Mammary epithelial cell (primary cell): ENCODE data around the gene POFUT2.

Experiments used
- EZH2 ChIP-seq: IDR thresholded peaks from 2 replicates; pipeline ENCODE4 v1.6.1; 2012; ENCODE audit warnings: low read length, inconsistent platforms, borderline replicate concordance
- TF ChIP-seq, protein P1 (sequence below), 2 donors: IDR thresholded peaks in 1 of 2; conservative IDR thresholded peaks in 1 of 2; 2 replicates each; pipeline ENCODE4 v1.5.1; 2011 to 2012; ENCODE audit warnings: inconsistent platforms in 2 of 2, low read length in 2 of 2, mild to moderate bottlenecking in 2 of 2, control low read depth in 1 of 2, low read depth in 1 of 2; ENCODE audit not compliant: insufficient read depth in 1 of 2; ENCODE audit errors: extremely low read depth in 1 of 2

DNA sequence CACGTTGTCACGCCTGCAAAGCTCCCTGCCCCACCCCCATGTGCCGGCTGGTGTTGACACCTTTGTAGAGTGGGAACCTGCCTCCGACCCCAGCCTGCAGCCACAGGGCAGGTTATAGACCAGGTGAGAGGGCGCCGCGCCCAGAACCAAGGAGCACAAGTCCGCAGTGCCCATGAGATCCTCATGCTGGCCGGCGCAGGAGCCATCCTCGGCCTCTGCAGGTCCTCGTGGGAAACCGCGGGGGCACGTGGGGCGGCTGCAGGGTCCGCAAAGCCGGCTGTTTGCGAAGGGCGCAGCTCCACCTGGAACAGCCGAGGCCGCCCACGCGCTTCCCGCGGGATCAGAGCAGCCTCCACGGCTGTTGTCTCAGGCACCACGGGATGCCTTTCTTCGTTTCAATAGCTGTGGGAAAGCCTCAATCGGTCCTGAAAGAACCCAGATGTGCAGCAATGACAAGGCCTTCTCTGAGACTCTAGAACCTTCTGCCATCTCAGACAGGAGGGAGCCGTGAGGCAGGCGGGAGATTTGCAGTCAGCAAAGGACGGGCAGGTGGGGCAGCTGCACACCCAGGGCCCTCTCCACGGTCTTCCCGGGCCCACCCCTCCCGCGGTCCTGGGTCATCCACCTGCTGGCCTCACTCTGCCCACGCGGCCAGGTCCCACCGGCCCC is 29.9 kb downstream of the POFUT2 start:
- TF ChIP-seq, protein P1, sequence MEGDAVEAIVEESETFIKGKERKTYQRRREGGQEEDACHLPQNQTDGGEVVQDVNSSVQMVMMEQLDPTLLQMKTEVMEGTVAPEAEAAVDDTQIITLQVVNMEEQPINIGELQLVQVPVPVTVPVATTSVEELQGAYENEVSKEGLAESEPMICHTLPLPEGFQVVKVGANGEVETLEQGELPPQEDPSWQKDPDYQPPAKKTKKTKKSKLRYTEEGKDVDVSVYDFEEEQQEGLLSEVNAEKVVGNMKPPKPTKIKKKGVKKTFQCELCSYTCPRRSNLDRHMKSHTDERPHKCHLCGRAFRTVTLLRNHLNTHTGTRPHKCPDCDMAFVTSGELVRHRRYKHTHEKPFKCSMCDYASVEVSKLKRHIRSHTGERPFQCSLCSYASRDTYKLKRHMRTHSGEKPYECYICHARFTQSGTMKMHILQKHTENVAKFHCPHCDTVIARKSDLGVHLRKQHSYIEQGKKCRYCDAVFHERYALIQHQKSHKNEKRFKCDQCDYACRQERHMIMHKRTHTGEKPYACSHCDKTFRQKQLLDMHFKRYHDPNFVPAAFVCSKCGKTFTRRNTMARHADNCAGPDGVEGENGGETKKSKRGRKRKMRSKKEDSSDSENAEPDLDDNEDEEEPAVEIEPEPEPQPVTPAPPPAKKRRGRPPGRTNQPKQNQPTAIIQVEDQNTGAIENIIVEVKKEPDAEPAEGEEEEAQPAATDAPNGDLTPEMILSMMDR (conservative IDR thresholded peaks at IDR 0.05 in 1 of 2, IDR thresholded peaks at IDR 0.05 in 1 of 2; ENCODE audit: extremely low read depth in 1 of 2, insufficient read depth in 1 of 2, low read depth in 1 of 2, low read length in 2 of 2) = no peak
- no peak for TF ChIP-seq EZH2
